Activated B cell treated with CpG ODN at 0.5 μM for 24 hours (primary cell): ENCODE data around the gene SFXN1. TPM values are rescaled to one million over a fixed set of nuclear protein-coding genes. Genes with fewer than 3 reads are reported as not detected.

Experiments used
- ATAC-seq: fragments of 200-7000 bp; cut with Tn5 transposase; one replicate; pipeline ENCODE4 v1.10.0; 2021; ENCODE audit warnings: low read depth, mild to moderate bottlenecking, moderate library complexity
- CTCF ChIA-PET: fragments of 350-600 bp; sonication (Branson Sonifier 250); formaldehyde crosslinking; loops from one replicate; lab custom pipeline; 2021; ENCODE audit warnings: antibody characterized with exemption; lab: Charles Lee
- POLR2A ChIA-PET: fragments of 350-600 bp; sonication (Branson Sonifier 250); formaldehyde crosslinking; loops from one replicate; lab custom pipeline; 2021; ENCODE audit warnings: antibody characterized with exemption; lab: Charles Lee
- DNase-seq: peaks from one replicate; pipeline ENCODE4 v3.0.0; 2022
- H3K27ac Mint-ChIP-seq: one replicate; pipeline ENCODE4 v1.8.0; 2020; ENCODE audit warnings: mixed read lengths
- H3K27me3 Mint-ChIP-seq: one replicate; pipeline ENCODE4 v1.8.0; 2021; ENCODE audit warnings: mixed read lengths
- H3K36me3 Mint-ChIP-seq: one replicate; pipeline ENCODE4 v1.8.0; 2021; ENCODE audit warnings: low read depth, mixed read lengths
- H3K4me1 Mint-ChIP-seq: one replicate; pipeline ENCODE4 v1.8.0; 2021; ENCODE audit warnings: mixed read lengths
- H3K4me3 Mint-ChIP-seq: one replicate; pipeline ENCODE4 v1.8.0; 2020; ENCODE audit warnings: mild to moderate bottlenecking, mixed read lengths
- H3K9me3 Mint-ChIP-seq: one replicate; pipeline ENCODE4 v1.8.0; 2020; ENCODE audit warnings: mixed read lengths
- intact Hi-C: fragments of 100-400 bp; cut with micrococcal nuclease; formaldehyde crosslinking; loops from one replicate; pipeline ENCODE4 v1.15.1; 2024
- total RNA-seq: library from RNA; stranded (reverse); gene quantifications from 2 replicates; pipeline ENCODE4 v1.2.3, GENCODE V29; 2022
- TF ChIP-seq, protein P1 (sequence below): fragments of 200-600 bp; IDR thresholded peaks from one replicate; pipeline ENCODE4 v1.8.0; 2022; ENCODE audit warnings: antibody characterized with exemption, mild to moderate bottlenecking

The SFXN1 gene
- total RNA-seq, 1 donor from 2014 or later, result 46.9 TPM

GRCh38 chr5:175461370-175461769 is 17.0 kb upstream of the SFXN1 start:
- POLR2A ChIA-PET, result no interaction called here
- CTCF ChIA-PET, result no interaction called here
- Mint-ChIP-seq H3K9me3 (no peaks in the 10 kb centered on the region), H3K36me3 (no peaks in the 10 kb centered on the region), H3K27me3 (peaks cover 9% of the 10 kb centered on the region), H3K27ac (no peak overlapping the region), H3K4me1 (peaks cover 5% of the 10 kb centered on the region), H3K4me3 (no peak overlapping the region)
- ATAC-seq (no peak), DNase-seq (no peak)
- intact Hi-C loops, result no loop called here
- TF ChIP-seq, protein P1, sequence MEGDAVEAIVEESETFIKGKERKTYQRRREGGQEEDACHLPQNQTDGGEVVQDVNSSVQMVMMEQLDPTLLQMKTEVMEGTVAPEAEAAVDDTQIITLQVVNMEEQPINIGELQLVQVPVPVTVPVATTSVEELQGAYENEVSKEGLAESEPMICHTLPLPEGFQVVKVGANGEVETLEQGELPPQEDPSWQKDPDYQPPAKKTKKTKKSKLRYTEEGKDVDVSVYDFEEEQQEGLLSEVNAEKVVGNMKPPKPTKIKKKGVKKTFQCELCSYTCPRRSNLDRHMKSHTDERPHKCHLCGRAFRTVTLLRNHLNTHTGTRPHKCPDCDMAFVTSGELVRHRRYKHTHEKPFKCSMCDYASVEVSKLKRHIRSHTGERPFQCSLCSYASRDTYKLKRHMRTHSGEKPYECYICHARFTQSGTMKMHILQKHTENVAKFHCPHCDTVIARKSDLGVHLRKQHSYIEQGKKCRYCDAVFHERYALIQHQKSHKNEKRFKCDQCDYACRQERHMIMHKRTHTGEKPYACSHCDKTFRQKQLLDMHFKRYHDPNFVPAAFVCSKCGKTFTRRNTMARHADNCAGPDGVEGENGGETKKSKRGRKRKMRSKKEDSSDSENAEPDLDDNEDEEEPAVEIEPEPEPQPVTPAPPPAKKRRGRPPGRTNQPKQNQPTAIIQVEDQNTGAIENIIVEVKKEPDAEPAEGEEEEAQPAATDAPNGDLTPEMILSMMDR, result no peak

- intact Hi-C loops, result no loop called here
- TF ChIP-seq, protein P1, result no peak
- H3K4me1 Mint-ChIP-seq, result peaks cover 5% of the 10 kb centered on the region
- CTCF ChIA-PET, result interaction anchor here (0.9 kb wide), 1 partner anchor 29 kb away, joined by 3 read pairs; no protein-coding TSS in a partner anchor
- POLR2A ChIA-PET, result no interaction called here
- H3K9me3 Mint-ChIP-seq, result no peaks in the 10 kb centered on the region
- ATAC-seq (no peak), DNase-seq (no peak)
- H3K27ac Mint-ChIP-seq, result no peak overlapping the region
- no peak overlapping the region for H3K4me3 Mint-ChIP-seq
- peaks cover 17% of the 10 kb centered on the region for H3K27me3 Mint-ChIP-seq
- H3K36me3 Mint-ChIP-seq, result no peaks in the 10 kb centered on the region
Measured at GRCh38 chr5:175463641-175464040, 14.7 kb upstream of the SFXN1 start.

DNA sequence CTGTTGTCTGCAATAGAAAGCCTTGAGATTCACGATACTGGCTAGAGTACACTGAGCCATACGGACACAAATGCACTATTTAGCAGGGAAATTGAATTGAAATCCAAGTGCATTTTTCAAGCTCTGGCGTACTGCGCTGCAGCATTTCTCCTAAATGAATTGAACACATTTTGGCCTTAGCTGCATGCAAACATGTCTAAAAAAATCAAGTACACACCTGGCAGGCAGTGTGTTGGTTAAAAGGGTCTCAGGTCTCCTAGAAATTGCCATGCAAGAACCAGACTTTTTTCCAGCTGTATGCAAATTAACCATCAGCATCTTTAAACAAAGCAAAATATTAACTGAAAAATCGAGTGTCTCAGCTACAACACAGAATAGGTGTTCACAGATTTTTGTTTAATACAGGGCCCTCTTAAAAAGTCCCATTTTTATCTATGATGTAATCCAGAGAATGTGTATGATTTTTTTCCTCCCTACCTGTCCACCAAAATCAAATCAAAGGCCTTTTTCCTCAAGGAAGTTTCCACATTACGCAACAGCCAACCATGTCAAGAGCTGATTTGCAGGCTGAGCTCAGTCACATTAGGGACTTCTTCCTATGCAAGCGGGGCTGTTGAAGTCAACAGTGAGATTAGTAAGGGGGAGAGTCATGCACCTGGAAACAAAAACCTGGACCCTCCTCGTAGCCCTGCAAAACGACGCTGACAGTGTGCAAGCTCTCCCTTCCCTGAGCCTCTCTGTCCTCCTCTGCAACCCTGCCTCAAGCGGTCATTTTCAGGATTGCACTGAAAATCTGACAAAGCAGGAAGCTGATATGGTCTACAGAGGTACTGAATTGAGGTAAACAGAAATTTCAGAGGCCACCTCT is 14.1 kb upstream of the SFXN1 start:
- H3K4me3 Mint-ChIP-seq, result no peak overlapping the region
- no peak overlapping the region for H3K27ac Mint-ChIP-seq
- H3K36me3 Mint-ChIP-seq, result no peaks in the 10 kb centered on the region
- intact Hi-C loops, result no loop called here
- TF ChIP-seq, protein P1, result no peak
- H3K9me3 Mint-ChIP-seq, result no peaks in the 10 kb centered on the region
- peaks cover 5% of the 10 kb centered on the region for H3K4me1 Mint-ChIP-seq
- POLR2A ChIA-PET, result no interaction called here
- CTCF ChIA-PET, result interaction anchor here (0.9 to 1.3 kb wide), 5 partner anchors 11 to 44 kb away, joined by 3 to 7 read pairs (median 4); partner anchors contain the start of gene SFXN1
- DNase-seq (no peak), ATAC-seq (peak; percentile 89)
- peaks cover 18% of the 10 kb centered on the region for H3K27me3 Mint-ChIP-seq

DNA sequence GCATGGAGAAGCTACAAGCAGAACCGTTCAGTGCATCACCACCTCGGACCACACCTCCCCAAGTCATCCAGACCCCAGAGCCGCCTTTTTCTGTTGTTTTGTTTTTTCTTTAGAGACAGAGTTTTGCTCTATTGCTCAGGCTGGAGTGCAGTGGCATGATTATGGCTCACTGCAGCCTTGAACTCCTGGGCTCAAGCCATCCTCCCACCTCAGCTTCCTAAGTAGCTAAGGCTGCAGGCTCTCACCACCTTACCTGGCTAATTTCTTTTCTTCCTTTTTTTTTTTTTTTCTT is 13.5 kb upstream of the SFXN1 start:
- no peaks in the 10 kb centered on the region for H3K36me3 Mint-ChIP-seq
- TF ChIP-seq, protein P1, result no peak
- H3K4me1 Mint-ChIP-seq, result peaks cover 5% of the 10 kb centered on the region
- ATAC-seq, result no peak
- ChIA-PET POLR2A (no interaction called here), CTCF (interaction anchor here (0.9 to 1.3 kb wide), 4 partner anchors 10 to 43 kb away, joined by 3 to 7 read pairs (median 5); partner anchors contain the start of gene SFXN1)
- intact Hi-C loops, result no loop called here
- H3K9me3 Mint-ChIP-seq, result no peaks in the 10 kb centered on the region
- no peak overlapping the region for H3K4me3 Mint-ChIP-seq
- DNase-seq, result no peak
- H3K27ac Mint-ChIP-seq, result no peak overlapping the region
- peaks cover 18% of the 10 kb centered on the region for H3K27me3 Mint-ChIP-seq

DNA sequence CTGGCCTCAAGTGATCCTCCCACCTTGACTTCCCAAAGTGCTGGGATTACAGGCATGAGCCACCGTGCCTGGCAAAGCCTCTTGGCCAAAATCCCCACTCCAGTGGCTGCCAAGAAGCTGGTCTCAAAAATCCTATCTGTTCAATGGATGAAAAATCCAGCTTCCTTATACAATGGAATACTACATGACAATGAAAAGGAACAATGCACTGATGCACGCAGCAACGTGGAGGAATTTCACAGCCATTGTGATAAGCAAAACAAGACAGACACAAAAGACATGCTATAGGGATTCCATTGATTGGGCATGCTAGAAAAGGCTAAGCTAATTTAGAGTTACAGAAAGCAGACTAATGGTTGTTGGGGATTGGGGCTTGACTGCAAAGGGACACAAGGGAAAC is 13.1 kb upstream of the SFXN1 start:
- Mint-ChIP-seq H3K27me3 (peaks cover 18% of the 10 kb centered on the region), H3K27ac (no peak overlapping the region), H3K4me3 (no peak overlapping the region), H3K4me1 (peaks cover 5% of the 10 kb centered on the region), H3K9me3 (no peaks in the 10 kb centered on the region), H3K36me3 (no peaks in the 10 kb centered on the region)
- TF ChIP-seq, protein P1, result no peak
- CTCF ChIA-PET, result interaction anchor here (0.9 to 1.3 kb wide), 4 partner anchors 10 to 43 kb away, joined by 3 to 7 read pairs (median 5); partner anchors contain the start of gene SFXN1
- ATAC-seq (no peak), DNase-seq (no peak)
- POLR2A ChIA-PET, result no interaction called here
- intact Hi-C loops, result no loop called here
